Caki2 (cell line): ENCODE results near the gene MERTK. TPM values are rescaled to one million over a fixed set of nuclear protein-coding genes. Genes with fewer than 3 reads are reported as not detected.
"Not testable (repeated sequence)": the region's sequence is repeated elsewhere in the genome, so short reads cannot be mapped to it uniquely, and the experiment has no call there.

Experiments
- DNase-seq: peaks from one replicate; pipeline ENCODE4 v3.0.0-alpha.2; 2015; ENCODE audit warnings: low read depth
- in situ Hi-C: cut with HindIII; loops from 2 replicates; pipeline ENCODE4 v1.10.0; 2016; ENCODE audit warnings: low sequenced_read_pairs, low pct_unique_long_range_greater_than_20kb, mixed read lengths
- total RNA-seq: library from RNA; depleted of rRNA; stranded (reverse); fragments of >200 nt; shearing (Covaris generic); gene quantifications from 2 replicates; pipeline ENCODE4 v1.2.3, GENCODE V29; 2014; ENCODE audit warnings: low replicate concordance; rRNA removed

The MERTK gene
- 1.4 and 9.3 TPM in 2 replicates for total RNA-seq

DNA sequence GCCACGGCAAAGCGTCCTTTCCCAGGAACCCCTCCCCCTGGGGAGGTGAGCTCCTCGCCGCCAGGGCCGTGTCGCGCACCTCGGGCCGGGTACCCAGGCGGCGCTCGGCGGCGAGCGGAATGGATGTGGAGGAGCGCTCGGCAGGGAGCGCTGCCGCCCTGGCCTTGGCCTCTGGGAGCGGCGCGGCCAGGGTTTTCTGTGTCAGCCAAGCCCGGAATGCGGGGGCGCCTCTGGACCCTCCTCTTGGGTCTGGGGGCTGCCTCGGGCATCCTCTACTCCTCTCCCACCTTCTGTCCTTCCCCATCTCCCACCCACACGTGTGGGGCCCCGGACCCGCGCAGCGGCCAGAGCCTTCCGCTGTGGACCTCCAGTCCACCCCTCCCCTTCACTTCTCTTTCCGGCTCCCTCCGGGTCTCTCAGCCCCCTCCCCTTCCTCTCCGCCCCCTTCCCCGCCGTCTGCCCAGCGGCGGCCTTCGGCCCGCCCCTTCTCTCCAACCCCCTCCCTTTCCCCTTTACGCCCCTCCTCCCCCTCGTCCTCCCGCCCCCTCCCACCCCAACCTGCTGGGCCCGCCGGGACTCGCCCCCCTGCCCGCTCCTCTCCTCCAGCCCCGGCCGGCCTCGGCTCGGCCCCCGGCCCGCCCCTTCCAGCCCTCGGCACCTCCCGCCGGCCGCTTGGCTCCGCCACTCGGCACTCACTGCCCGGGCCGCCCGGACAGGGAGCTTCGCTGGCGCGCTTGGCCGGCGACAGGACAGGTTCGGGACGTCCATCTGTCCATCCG, at the start of gene MERTK:
Gene MERTK, plus strand, starts transcription at position 684 of the 779 bp plus-strand sequence. CDS start 129 bp downstream, outside the sequence.
- DNase-seq = peak; percentile 90
- in situ Hi-C loops = no loop called here

DNA sequence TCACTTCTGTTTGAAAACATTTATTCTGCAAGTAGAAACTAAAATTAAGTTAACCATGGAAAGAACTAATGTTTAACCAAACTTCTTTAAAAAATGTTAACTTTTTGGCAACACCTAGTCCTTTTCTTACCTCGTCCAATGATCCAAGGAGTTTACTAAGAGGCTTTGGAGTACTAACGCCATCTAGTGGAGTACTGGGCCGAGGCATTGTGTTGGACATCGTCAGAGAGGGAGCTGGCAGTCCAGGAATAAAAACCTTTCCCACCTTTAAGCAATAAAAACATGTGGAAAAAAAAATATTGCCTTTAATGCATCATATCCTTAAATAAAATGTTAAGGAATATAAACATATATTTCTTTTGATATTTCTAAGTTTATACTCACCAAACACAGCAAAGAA, 47.8 kb upstream of the MERTK start:
- in situ Hi-C loops, DNase-seq: not testable (repeated sequence)

DNA sequence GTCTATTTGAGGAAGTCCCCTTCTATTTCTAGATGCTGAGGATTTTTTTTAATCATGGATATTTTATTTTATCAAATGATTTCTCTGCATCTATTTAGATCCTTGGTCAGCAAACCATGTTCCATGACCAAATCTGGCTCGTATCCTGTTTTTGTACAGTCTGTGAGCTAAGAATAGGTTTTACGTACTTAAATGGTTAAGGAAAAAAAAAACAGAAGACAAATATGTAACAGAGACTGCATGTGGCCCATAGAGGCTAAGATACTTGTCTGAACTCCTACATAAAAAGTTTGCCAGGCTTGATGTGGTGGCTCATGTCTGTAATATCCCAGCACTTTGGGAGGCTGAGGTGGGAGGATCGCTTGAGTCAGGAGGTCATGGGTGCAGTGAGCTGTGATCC, 45.9 kb upstream of the MERTK start:
- in situ Hi-C loops = not testable (repeated sequence)

DNA sequence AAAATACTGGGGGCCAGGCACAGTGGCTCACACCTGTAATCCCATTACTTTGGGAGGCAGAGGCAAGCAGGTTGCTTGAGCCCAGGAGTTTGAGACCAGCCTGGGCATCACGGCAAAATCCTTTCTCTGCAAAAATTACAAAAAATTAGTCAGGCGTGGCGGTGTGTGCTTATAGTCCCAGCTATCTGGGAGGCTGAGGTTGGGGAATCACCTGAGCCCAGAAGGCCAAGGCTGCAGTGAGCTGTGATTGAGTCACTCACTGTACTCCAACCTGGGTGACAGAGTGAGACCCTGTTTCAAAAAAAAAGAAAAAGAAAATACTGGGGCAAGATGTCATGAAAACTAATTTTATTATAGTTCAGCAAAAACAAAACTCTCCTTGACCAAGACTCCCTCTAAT, 38.4 kb upstream of the MERTK start:
- in situ Hi-C loops = not testable (repeated sequence)
- DNase-seq = peak; percentile 37

More for the DNA sequence above, 45.9 kb upstream of the MERTK start:
- not testable (repeated sequence) for DNase-seq

DNA sequence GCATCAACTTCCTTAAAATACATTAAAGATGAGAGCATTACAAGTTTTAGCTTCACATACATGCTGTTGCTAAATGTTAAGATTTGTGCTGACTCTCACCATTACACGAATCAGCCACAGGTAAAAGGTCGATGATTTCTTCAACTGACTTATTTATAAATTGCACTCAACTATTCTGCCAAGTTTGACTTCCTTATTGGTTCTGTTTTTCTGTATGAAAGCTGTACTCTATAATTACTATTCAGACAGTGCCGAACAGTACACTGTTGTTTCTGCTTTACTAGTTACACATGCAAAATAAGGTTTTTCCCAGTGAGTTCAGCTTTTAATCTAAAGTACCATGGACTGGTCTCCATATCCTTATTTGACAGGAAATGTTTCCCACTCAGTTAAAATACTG, 33.3 kb upstream of the MERTK start:
- DNase-seq, in situ Hi-C loops: not testable (repeated sequence)

DNA sequence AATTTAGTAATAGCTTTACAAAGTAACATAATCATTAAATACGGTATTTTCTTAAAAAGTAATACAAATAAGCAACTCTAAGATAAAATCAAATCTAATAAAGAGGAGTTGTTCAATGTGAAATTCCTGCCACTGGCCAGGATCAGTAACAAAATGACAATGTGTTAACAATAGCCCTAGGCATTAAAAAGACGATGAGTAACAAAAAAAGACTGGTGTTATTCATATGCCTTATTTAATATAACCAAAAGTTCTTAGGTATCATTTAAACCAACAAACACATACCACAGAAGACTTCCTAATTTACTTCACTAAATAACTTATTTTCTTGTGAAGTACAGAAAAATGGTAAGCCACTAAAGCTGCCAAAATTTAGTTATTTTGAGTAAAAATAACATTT, 25.6 kb upstream of the MERTK start:
- in situ Hi-C loops, DNase-seq: not testable (repeated sequence)

DNA sequence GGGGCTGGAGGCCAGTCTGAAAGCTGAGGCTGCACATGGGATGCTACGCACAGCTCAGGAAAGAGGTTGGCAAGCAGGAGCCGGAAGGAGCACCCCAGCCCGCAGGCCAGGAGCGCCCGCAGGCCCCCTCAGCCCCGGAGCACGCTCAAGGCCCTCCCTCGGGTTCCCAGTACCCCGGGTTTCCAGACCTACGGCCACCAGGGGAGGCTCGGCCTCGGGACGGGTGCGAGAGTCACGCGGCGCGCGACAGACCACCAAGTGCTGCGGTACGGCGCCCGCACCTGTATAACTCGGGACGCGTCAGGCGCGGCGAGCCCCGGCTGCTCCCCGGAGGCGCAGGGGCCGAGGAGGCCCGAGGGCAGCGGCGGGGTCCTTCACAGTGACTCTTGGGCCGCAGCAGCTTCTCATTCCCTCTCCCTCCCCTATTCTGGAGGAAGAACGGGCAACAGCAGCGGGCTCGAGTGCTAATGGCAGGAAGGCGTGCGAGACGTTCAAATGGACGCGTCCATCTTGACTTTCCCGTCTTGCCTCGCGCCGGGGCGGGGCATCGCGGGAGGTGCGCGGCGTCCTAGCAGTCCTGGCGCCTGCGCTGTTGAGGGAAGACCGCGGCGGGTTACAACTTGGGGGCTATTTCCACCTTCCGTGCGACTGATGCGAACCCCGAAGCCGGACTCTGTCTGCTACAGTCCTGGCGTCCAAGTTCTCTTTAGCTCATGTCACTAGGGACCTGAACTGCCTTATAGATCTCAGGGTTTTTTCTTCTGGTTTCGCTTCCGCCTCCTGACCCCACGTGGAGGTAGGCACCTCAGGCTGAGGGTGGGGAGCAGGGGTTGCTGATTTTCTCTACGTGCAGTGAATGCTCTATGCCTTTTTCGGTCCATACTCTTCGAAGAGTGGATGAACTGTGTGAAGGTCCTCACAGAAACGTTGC, 14.5 kb upstream of the MERTK start, which contains the start of gene ANAPC1:
Gene ANAPC1, minus strand, starts transcription at position 533 of the 931 bp plus-strand sequence. CDS start 3,368 bp downstream, outside the sequence.
- in situ Hi-C loops = no loop called here
- peak; percentile 90 for DNase-seq

DNA sequence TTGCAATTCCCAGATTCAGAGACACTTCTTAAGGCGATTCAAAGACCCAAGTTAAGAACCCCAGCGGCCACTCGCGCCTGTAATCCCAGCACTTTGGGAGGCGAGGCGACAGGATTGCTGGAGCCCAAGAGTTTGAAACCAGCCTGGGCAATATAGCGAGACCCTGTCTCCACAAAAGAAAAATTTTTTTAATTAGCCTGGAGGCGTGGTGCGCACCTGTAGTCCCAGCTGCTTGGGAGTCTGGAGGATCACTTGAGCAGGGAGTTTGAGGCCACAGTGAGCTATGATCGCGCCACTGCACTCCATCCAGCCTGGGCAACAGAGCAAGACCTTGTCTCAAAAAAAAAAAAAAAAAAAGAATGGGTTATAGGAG, 13.8 kb upstream of the MERTK start:
- DNase-seq = no peak
- in situ Hi-C loops = no loop called here

DNA sequence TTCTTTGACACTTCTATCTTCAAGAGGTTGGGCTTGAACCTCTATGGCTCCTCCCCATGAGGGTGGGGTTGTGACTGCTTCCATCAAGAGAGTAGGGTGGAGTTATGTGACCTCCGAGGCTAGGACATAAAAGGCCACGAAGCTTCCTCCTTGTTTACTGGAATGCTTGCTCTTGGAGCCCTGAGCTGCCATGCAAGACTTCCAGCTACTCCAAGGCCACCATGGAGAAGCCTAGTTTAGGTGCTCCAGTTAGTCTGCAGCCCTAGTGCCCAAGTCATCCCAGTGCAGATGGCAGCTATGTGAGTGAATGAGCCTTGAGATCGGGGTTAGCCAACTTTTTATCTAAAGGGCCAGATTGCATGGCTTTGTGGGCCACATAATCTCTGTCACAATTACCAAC, 2.4 kb upstream of the MERTK start:
- in situ Hi-C loops = no loop called here
- no peak for DNase-seq

DNA sequence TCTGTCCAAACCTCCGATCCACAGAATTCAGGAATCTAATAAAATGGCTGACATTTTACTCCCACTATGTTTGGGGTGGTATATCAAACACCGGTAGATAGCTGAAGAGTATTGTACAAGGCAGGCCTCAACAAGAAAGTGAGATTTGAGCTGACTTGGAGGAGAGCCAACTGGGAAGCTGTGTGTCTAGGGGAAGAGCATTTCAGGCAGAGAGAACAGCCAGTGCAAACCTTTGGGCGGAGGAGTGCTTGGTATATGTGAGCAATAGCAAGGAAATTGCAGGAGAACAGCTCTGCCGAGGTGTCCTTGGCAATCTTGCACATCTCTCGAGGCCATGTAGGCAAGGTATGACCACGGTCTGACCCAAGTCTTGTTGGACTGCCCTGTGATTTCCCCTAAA, 1.8 kb upstream of the MERTK start:
- DNase-seq = no peak
- in situ Hi-C loops = no loop called here

DNA sequence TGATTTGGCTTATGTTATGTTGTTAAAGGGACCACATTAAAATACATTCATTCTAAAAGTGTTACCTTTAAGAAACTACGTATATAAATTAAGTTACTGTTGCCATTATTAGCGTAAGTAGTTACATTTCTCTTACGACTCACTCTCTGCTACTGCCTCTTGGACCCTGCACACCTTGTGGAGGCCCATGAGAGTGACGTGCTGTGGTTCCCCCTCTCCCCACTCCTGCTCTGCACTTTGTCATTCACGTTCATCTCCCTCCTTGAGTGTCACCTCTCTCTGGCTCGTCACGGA, 830 bp upstream of the MERTK start:
- in situ Hi-C loops = no loop called here
- no peak for DNase-seq

DNA sequence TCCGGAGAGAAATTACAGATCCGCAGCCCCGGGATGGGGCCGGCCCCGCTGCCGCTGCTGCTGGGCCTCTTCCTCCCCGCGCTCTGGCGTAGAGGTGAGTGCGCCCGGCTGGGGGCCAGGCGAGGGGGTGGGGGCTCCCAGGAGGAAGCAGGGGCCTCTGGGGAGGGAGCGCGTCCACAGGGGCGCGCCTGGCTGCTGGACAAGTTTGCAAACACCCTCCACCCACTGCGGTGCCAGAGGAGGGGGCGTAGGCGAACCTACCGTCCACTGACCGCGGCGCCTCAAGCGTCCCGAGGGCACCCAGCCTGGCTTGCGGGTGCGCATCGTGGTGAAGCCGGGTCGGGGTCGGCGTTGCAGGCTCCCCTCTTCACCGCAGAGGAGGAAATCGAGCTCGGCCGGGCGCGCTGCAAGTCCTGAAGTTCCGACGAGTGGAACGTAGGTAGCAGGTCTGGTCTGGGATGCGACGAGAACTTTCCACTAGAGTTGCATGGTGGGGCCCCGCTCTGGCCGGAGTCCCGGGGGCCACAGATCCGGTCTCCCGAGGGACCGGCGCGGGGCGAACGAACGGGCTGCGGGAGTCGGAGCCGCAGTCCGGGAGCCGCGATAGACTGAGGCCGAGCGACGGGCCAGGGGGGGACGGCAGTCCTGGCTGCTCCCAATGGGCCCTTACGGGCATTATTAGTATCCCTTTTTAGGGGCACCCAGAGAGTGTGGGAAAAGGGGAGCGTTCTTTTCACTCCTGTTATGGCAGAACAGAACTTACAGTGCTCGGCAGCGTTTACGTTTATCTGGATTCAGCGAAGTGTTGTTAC, 502 bp downstream of the MERTK start:
- in situ Hi-C loops = no loop called here
- DNase-seq = no peak

DNA sequence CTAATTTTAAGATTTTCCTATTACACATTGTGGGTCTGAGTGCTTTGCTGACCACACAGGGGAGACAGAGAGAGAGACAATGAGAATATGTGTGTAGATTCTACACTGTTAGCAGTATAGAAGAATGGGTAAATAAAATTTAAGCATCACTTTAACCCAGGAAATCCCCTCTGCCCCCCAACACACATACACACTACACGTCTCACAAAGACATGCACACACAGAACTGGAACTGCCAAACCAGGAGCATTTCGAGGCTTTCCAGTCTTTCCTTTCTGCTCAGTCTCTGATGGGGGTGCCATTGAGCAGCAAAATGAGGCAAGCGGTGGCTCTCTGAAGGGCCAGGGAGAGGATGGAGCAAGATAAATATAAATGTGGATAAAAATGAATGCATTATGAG, 2.5 kb downstream of the MERTK start:
- in situ Hi-C loops = no loop called here
- peak; percentile 58 for DNase-seq

DNA sequence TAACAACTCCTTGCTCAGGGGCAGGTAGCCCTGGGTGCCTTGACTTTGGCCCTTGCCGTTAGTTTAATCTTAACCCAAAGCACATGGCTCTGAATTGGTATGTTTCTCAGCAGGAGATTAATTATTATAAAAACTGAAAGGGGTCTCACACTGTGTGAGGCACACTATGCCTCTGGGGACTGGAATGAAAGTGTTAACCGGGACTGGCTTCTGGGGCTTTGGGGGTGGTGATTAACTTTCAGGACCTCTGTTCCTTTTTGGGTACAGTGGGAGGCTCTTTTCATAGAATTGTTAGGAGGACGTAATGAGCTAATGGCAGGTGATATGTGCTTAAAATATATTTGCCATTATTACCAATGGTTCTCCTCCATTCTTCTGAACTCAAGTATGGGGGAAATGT, 5.1 kb downstream of the MERTK start:
- DNase-seq = no peak
- in situ Hi-C loops = no loop called here

DNA sequence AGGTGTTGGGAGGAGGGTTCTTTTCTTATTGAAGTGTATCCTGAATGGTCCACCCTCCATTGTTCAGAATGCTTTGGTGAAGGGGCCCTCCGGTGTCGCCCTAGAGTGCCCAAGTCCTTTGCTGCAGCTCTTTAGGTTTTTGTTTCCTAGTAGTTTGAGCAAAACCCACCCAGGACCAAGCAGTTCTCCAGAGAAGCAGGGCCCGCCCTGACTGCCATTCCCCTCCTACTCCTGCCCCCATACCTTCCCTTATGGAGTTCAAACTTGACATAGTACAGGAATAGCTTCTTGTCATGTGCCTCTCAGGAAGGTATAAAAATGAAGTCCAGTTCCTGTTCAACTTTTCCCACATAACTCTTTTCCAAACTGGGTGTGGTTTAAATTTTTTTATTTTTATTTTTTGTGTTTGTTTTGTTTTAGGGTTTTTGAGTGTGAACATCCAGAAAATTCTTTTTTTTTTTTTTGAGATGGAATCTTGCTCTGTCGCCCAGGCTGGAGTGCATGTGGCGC, 5.6 kb downstream of the MERTK start:
- in situ Hi-C loops = no loop called here

DNA sequence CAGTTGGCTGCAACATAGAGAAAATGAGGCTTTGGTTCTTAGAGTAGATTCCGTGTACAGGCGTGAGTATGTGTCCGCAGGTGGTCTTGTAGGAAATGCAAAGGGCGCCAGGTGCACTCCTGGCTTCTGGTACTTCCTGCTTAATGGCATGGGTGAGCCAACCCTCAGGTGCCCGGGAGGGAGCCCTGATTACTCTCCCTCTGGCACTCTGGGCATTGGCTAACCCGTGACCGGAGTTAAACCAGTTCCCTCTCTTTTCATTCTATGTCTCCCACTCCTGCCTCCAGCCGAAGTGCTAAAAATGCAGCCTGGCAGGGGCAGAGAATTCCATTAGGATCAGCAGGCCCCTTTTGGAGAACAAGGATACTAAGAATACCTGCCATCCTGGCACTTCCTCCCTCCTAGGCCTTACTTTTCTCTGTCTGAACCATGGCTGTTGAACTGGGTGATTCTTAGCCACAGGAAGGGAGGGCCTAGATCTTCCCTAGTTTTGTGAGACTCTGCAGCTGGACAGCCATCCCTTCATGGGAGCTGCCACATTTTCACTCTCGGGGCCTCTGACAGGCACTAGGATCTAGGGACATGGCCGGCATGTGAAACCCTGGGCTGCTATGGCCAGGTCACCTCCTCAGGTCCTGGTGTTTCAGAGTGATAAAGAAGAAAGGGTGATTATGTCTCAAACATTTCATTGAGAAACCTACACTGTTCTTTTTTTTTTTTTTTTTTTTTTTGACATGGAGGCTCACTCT, 6.5 kb downstream of the MERTK start:
- in situ Hi-C loops = no loop called here
- no peak for DNase-seq

More for the DNA sequence above, 5.6 kb downstream of the MERTK start:
- DNase-seq = no peak

DNA sequence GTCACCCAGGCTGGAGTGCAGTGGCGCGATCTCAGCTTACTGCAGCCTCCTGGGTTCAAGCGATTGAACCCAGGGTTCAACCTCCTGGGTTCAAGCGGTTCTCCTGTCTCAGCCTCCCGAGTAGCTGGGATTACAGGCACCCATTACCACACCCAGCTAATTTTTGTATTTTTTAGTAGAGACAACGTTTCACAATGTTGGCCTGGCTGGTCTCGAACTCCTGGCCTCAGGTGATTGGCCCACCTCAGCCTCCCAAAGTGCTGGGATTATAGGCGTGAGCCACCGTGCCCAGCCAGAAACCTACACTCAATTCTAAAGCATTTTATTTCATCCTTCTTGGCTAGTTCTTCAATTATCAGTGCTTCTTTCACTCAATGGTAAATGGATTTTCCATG, 7.1 kb downstream of the MERTK start:
- DNase-seq, in situ Hi-C loops: not testable (repeated sequence)
